Measurements from ENCODE around the gene ATAD3A. TPM values are rescaled to one million over a fixed set of nuclear protein-coding genes. Genes with fewer than 3 reads are reported as not detected.
"Not testable (repeated sequence)": the region's sequence is repeated elsewhere in the genome, so short reads cannot be mapped to it uniquely, and the experiment has no call there.

The ATAD3A gene
- total RNA-seq, 1 donor from 2014 or later = 32.1 TPM

DNA sequence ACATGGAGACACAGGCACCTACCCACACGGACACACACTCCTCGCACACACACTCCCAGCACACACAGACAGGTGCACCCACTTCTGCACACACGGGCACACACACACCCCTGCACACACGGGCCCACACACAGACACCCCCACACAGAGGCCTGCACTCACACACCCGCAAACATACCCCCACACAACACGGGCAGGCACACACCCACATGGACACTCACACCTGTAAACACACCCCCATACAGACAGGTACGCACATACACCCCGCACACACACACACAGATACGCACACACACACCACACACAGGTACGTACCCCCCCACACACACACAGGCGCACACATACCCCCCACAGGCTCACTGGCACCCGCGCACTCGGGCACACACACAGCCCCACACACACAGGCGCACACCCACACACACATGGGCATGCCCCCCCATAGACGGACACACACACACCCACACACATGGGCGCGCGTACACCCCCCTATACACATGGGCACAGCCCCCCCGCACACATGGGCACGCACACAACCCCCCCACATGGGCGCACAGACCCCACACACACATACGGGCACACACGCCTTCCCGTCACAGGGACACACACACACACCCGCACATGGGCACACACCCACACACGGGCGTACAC, 6.1 kb downstream of the ATAD3A start:
- TF ChIP-seq, protein P1, sequence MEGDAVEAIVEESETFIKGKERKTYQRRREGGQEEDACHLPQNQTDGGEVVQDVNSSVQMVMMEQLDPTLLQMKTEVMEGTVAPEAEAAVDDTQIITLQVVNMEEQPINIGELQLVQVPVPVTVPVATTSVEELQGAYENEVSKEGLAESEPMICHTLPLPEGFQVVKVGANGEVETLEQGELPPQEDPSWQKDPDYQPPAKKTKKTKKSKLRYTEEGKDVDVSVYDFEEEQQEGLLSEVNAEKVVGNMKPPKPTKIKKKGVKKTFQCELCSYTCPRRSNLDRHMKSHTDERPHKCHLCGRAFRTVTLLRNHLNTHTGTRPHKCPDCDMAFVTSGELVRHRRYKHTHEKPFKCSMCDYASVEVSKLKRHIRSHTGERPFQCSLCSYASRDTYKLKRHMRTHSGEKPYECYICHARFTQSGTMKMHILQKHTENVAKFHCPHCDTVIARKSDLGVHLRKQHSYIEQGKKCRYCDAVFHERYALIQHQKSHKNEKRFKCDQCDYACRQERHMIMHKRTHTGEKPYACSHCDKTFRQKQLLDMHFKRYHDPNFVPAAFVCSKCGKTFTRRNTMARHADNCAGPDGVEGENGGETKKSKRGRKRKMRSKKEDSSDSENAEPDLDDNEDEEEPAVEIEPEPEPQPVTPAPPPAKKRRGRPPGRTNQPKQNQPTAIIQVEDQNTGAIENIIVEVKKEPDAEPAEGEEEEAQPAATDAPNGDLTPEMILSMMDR (IDR thresholded peaks at IDR 0.05; ENCODE audit: partially characterized antibody, unreplicated experiment) = no peak
- peaks cover 8% of the 10 kb centered on the region for H3K27me3 Mint-ChIP-seq (ENCODE audit: unreplicated experiment)
- peaks cover 2% of the 10 kb centered on the region for H3K4me1 Mint-ChIP-seq (ENCODE audit: low read depth, unreplicated experiment)
- no peak overlapping the region for H3K4me3 Mint-ChIP-seq (ENCODE audit: unreplicated experiment)
- H3K27ac Mint-ChIP-seq (ENCODE audit: unreplicated experiment) = no peak overlapping the region
- H3K9me3 Mint-ChIP-seq (ENCODE audit: unreplicated experiment) = no peaks in the 10 kb centered on the region
- DNase-seq = no peak
- no peaks in the 10 kb centered on the region for H3K36me3 Mint-ChIP-seq (ENCODE audit: unreplicated experiment)

DNA sequence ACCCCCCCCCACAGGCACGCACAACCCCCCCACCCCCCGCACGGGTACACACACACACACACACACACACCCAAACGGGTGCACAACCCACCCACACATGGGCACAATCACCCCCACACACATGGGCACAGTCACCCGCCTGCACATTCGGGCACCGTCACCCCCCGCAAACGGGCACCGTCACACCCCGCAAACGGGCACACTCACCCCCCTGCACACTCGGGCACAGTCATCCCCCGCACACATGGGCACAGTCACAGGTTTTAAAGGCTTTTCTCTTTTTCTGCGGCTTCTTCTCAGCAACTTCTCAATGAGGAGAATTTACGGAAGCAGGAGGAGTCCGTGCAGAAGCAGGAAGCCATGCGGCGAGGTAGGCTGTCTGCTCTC, 6.7 kb downstream of the ATAD3A start:
- H3K9me3 Mint-ChIP-seq (ENCODE audit: unreplicated experiment); H3K27me3 Mint-ChIP-seq (ENCODE audit: unreplicated experiment); H3K36me3 Mint-ChIP-seq (ENCODE audit: unreplicated experiment); H3K27ac Mint-ChIP-seq (ENCODE audit: unreplicated experiment); DNase-seq; H3K4me3 Mint-ChIP-seq (ENCODE audit: unreplicated experiment); H3K4me1 Mint-ChIP-seq (ENCODE audit: low read depth, unreplicated experiment): not testable (repeated sequence)

DNA sequence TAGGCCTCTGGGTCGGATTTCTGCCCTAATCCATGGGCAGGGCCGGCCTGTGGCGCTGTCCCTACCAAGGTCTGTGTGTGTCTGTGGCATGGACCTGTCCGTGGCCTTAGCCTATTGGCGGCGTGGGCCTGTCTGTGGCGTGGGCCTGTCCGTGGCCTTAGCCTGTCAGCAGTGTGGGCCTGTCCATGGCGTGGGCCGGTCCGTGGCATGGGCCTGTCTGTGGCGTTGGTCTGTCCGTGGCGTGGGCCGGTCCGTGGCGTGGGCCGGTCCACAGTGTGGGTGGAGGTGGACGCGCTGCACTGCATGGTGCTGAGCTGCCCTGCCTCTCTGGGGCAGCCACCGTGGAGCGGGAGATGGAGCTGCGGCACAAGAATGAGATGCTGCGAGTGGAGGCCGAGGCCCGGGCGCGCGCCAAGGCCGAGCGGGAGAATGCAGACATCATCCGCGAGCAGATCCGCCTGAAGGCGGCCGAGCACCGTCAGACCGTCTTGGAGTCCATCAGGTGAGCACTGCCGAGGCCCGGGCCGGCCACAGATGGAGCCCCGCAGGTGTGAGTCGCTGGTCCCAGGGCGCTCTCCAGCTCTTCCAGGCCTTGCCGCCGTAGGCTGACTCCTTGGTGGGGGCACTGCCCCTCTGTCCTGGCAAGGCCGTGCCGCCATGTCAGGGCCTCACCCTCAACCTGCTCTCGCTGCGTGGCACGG, 8.0 kb downstream of the ATAD3A start:
- H3K4me1 Mint-ChIP-seq (ENCODE audit: low read depth, unreplicated experiment); H3K27ac Mint-ChIP-seq (ENCODE audit: unreplicated experiment); H3K9me3 Mint-ChIP-seq (ENCODE audit: unreplicated experiment); H3K36me3 Mint-ChIP-seq (ENCODE audit: unreplicated experiment); H3K27me3 Mint-ChIP-seq (ENCODE audit: unreplicated experiment); H3K4me3 Mint-ChIP-seq (ENCODE audit: unreplicated experiment); DNase-seq: not testable (repeated sequence)

DNA sequence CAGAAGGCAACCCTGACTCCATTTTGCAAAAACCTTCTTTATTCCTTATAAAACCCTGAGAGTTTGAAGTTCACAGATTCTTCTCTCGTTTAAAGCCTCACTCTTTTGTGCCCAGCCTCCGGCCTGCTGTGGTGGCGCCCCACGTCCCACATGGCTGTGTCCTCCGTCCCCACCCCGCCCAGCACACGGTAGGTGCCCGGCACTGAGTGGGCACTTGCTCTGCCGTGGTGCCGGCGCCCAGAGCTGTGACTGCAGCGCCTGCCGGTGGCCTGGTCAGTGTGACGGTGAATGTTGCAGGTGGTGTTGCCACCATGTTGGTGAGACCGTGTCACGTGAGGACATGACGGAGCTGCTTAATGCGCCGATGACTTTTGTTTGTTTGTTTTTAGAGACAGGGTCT, 9.4 kb downstream of the ATAD3A start:
- TF ChIP-seq, protein P1 (IDR thresholded peaks at IDR 0.05; ENCODE audit: partially characterized antibody, unreplicated experiment) = no peak
- Mint-ChIP-seq H3K9me3 (ENCODE audit: unreplicated experiment) (no peaks in the 10 kb centered on the region), H3K36me3 (ENCODE audit: unreplicated experiment) (no peaks in the 10 kb centered on the region)

DNA sequence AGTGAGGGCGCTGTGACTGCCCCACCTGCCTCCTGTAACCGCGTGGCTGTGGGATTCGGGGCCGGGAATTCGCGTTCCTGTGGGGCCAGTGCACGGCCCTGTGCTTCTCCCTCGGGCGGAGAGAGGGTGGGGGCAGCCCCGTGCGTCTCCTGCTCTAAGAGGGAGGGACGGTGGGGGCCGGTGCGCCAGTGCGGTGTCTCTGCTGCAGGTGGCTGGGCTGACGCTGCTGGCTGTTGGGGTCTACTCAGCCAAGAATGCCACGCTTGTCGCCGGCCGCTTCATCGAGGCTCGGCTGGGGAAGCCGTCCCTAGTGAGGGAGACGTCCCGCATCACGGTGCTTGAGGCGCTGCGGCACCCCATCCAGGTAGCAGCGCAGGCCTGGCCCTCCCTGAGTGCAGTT, 10.6 kb downstream of the ATAD3A start:
- H3K27ac Mint-ChIP-seq (ENCODE audit: unreplicated experiment); H3K9me3 Mint-ChIP-seq (ENCODE audit: unreplicated experiment); H3K27me3 Mint-ChIP-seq (ENCODE audit: unreplicated experiment); H3K36me3 Mint-ChIP-seq (ENCODE audit: unreplicated experiment); H3K4me3 Mint-ChIP-seq (ENCODE audit: unreplicated experiment); DNase-seq; H3K4me1 Mint-ChIP-seq (ENCODE audit: low read depth, unreplicated experiment): not testable (repeated sequence)

More for the DNA sequence above, 9.4 kb downstream of the ATAD3A start:
- Mint-ChIP-seq H3K4me3 (ENCODE audit: unreplicated experiment) (no peak overlapping the region), H3K27ac (ENCODE audit: unreplicated experiment) (no peak overlapping the region), H3K27me3 (ENCODE audit: unreplicated experiment) (peaks cover 5% of the 10 kb centered on the region), H3K4me1 (ENCODE audit: low read depth, unreplicated experiment) (no peaks in the 10 kb centered on the region)
- DNase-seq = no peak

DNA sequence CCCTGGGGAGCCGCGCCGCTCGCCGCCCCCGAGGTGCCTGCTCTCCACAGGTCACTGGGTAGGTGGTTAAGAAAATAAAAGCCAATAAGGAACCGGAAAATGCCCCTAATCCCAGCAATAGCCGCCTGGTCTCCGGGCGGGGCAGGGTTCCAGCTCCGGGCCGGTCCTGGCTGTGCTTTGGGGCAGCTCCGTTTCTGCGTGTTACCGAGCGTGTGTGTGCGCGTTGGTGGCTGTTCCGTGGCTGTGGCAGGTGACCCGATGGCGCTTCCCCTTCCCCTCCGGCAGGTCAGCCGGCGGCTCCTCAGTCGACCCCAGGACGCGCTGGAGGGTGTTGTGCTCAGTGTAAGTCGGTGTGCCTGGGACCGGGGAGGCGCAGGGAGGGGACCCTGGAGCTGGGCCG, 11.3 kb downstream of the ATAD3A start:
- not testable (repeated sequence) for DNase-seq; H3K9me3 Mint-ChIP-seq (ENCODE audit: unreplicated experiment); H3K4me3 Mint-ChIP-seq (ENCODE audit: unreplicated experiment); H3K4me1 Mint-ChIP-seq (ENCODE audit: low read depth, unreplicated experiment); H3K27ac Mint-ChIP-seq (ENCODE audit: unreplicated experiment); H3K27me3 Mint-ChIP-seq (ENCODE audit: unreplicated experiment); H3K36me3 Mint-ChIP-seq (ENCODE audit: unreplicated experiment)

DNA sequence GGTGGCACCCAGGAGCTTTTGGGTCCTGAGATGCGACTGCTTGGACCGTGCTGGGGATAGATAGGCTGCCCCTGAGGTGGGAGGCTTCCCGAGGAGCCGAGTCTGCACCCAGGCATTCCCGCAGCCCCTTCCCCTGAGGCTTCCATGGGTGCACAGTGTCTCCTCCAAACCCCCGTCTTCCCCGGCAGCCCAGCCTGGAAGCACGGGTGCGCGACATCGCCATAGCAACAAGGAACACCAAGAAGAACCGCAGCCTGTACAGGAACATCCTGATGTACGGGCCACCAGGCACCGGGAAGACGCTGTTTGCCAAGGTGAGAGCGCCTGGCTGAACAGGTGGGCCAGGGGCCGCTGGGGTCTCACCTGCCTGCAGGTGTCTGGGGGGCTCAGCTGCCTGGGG, 11.7 kb downstream of the ATAD3A start:
- H3K4me1 Mint-ChIP-seq (ENCODE audit: low read depth, unreplicated experiment); H3K4me3 Mint-ChIP-seq (ENCODE audit: unreplicated experiment); H3K9me3 Mint-ChIP-seq (ENCODE audit: unreplicated experiment); H3K27me3 Mint-ChIP-seq (ENCODE audit: unreplicated experiment); DNase-seq; H3K27ac Mint-ChIP-seq (ENCODE audit: unreplicated experiment); H3K36me3 Mint-ChIP-seq (ENCODE audit: unreplicated experiment): not testable (repeated sequence)

DNA sequence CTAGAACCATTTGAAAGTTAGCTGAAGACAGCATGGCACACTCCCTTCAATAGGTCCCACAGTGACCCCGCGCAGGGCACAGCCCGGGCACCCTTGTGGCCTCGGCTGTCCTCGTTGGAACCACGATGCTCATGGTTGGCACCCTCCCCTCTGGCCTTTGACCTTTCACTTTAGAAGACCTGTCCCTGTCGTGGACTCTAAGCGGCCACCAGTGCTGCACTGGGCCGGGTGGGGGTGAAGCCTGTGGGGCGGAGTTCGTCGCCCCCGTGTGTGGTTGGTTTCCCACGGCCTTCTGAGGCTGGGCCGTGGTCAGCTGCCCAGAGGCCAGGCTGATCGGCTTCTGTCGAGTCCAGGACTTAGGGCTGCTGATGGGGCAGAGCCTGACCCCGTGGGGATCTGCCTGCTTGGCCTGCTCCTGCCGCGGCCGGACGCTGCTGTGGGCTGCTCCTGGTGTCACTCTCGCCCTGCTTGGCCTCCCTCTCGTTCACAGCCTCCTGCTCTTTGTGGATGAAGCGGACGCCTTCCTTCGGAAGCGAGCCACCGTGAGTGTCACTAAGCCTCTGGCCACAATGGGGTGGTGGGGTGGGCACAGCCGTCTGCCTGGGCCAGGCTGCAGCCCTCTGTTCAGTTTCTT, 12.9 kb downstream of the ATAD3A start:
- H3K27ac Mint-ChIP-seq (ENCODE audit: unreplicated experiment); H3K4me1 Mint-ChIP-seq (ENCODE audit: low read depth, unreplicated experiment); DNase-seq; H3K9me3 Mint-ChIP-seq (ENCODE audit: unreplicated experiment); H3K36me3 Mint-ChIP-seq (ENCODE audit: unreplicated experiment); H3K4me3 Mint-ChIP-seq (ENCODE audit: unreplicated experiment); H3K27me3 Mint-ChIP-seq (ENCODE audit: unreplicated experiment): not testable (repeated sequence)

DNA sequence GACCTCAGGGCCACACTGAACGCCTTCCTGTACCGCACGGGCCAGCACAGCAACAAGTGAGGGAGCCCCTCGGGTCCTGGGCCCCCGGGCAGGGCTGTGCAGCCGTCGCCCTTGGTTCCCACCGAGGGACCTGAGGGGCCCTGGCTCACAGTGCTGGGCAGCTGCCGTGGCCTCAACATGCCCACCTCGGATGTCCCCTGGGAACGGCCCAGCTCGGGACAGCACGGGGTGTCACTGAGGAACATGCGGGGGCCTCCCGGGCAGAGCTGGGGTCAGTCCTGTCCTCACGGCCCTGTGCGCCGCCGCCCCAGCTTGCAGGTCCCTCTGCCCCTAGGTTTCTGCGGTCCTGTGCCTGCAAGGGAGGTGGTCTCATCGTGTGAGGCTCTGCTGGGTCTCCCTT, 14.5 kb downstream of the ATAD3A start:
- not testable (repeated sequence) for H3K27ac Mint-ChIP-seq (ENCODE audit: unreplicated experiment); H3K9me3 Mint-ChIP-seq (ENCODE audit: unreplicated experiment)

More for the DNA sequence above, 14.5 kb downstream of the ATAD3A start:
- not testable (repeated sequence) for DNase-seq; H3K4me3 Mint-ChIP-seq (ENCODE audit: unreplicated experiment); H3K4me1 Mint-ChIP-seq (ENCODE audit: low read depth, unreplicated experiment); H3K36me3 Mint-ChIP-seq (ENCODE audit: unreplicated experiment); H3K27me3 Mint-ChIP-seq (ENCODE audit: unreplicated experiment)
